Liver (tissue), 9 donors: Measurements from ENCODE around the gene LDLRAD3. TPM values are rescaled to one million over a fixed set of nuclear protein-coding genes. Genes with fewer than 3 reads are reported as not detected.
A peak's percentile ranks its signal among the peaks of the same experiment; 100 is the strongest.

Experiments
- DNase-seq: peaks from one replicate; pipeline ENCODE4 v3.0.0-alpha.2; 2017; ENCODE audit warnings: low spot score
- H3K27ac ChIP-seq, 2 donors: one replicate each; pipeline ENCODE4 v1.7.0; 2013; ENCODE audit warnings: inconsistent platforms in 2 of 2, low read length in 2 of 2, control low read depth in 1 of 2, low read depth in 1 of 2, mild to moderate bottlenecking in 1 of 2
- H3K27me3 ChIP-seq, 4 donors: one replicate each; pipeline versions ENCODE4 v1.6.1 to v1.7.0; 2013; ENCODE audit warnings: low read length in 3 of 4, inconsistent platforms in 1 of 4, mild to moderate bottlenecking in 1 of 4, moderate library complexity in 1 of 4; ENCODE audit not compliant: control insufficient read depth in 4 of 4, insufficient read depth in 4 of 4
- H3K36me3 ChIP-seq, 4 donors: one replicate each; pipeline versions ENCODE4 v1.6.1 to v1.7.0; 2013; ENCODE audit warnings: low read length in 3 of 4, mild to moderate bottlenecking in 3 of 4, low read depth in 1 of 4, moderate library complexity in 1 of 4; ENCODE audit not compliant: control insufficient read depth in 4 of 4, insufficient read depth in 3 of 4
- H3K4me1 ChIP-seq, 4 donors: one replicate each; pipeline versions ENCODE4 v1.6.1 to v1.7.0; 2013; ENCODE audit warnings: low read length in 3 of 4, mild to moderate bottlenecking in 3 of 4, moderate library complexity in 1 of 4; ENCODE audit not compliant: control insufficient read depth in 4 of 4, insufficient read depth in 4 of 4
- H3K4me3 ChIP-seq, 3 donors: one replicate each; pipeline versions ENCODE4 v1.6.1 to v1.7.0; 2013; ENCODE audit warnings: low read length in 3 of 3, control low read depth in 1 of 3, low read depth in 1 of 3, mild to moderate bottlenecking in 1 of 3
- H3K9ac ChIP-seq, 2 donors: one replicate each; pipeline ENCODE4 v1.7.0; 2013; ENCODE audit warnings: low read length in 2 of 2, mild to moderate bottlenecking in 2 of 2, moderate library complexity in 2 of 2, control low read depth in 1 of 2, low read depth in 1 of 2
- H3K9me3 ChIP-seq, 4 donors: one replicate each; pipeline versions ENCODE4 v1.6.1 to v1.7.0; 2013; ENCODE audit warnings: low read length in 3 of 4; ENCODE audit not compliant: control insufficient read depth in 4 of 4
- EGR1 ChIP-seq, 2 donors: IDR thresholded peaks; 2 replicates each; pipeline ENCODE4 v1.6.1; 2016 to 2018; ENCODE audit warnings: antibody characterized with exemption in 2 of 2, low read depth in 2 of 2
- FOXA1 ChIP-seq: IDR thresholded peaks from 2 replicates; pipeline ENCODE4 v1.6.1; 2016; ENCODE audit warnings: antibody characterized with exemption
- FOXA2 ChIP-seq: IDR thresholded peaks from 2 replicates; pipeline ENCODE4 v1.6.1; 2016; ENCODE audit warnings: antibody characterized with exemption
- HNF4A ChIP-seq, 2 donors: conservative IDR thresholded peaks; 2 replicates each; pipeline ENCODE4 v1.6.1; 2016; ENCODE audit warnings: antibody characterized with exemption in 2 of 2, mild to moderate bottlenecking in 2 of 2
- JUND ChIP-seq, 2 donors: IDR thresholded peaks; 2 replicates each; pipeline ENCODE4 v1.6.1; 2016; ENCODE audit warnings: antibody characterized with exemption in 2 of 2
- NR2F2 ChIP-seq: IDR thresholded peaks from 2 replicates; pipeline ENCODE4 v1.6.1; 2016; ENCODE audit warnings: antibody characterized with exemption
- RAD21 ChIP-seq, 2 donors: IDR thresholded peaks; 2 replicates each; pipeline ENCODE4 v1.6.1; 2016; ENCODE audit warnings: antibody characterized with exemption in 2 of 2, mild to moderate bottlenecking in 2 of 2
- SP1 ChIP-seq: IDR thresholded peaks from 2 replicates; pipeline ENCODE4 v1.6.1; 2018; ENCODE audit warnings: antibody characterized with exemption, mild to moderate bottlenecking
- TAF1 ChIP-seq: conservative IDR thresholded peaks from 2 replicates; pipeline ENCODE4 v1.6.1; 2016; ENCODE audit warnings: antibody characterized with exemption, mild to moderate bottlenecking
- YY1 ChIP-seq: IDR thresholded peaks from 2 replicates; pipeline ENCODE4 v1.6.1; 2016; ENCODE audit warnings: antibody characterized with exemption, mild to moderate bottlenecking
- WGBS: extraction: QIAGEN DNeasy Blood & Tissue Kit; methylation state at CpG from one replicate; pipeline ENCODE4 v1.1.7; 2013; 5-methylcytosine and 5-hydroxymethylcytosine counted together
- polyA plus RNA-seq, 2 donors: library from polyadenylated mRNA; stranded (reverse) in 1 of 2; unstranded in 1 of 2; fragments of 200-250 nt in 1 of 2; fragments of >200 nt in 1 of 2; fragmentation: Nextera tagmentation in 1 of 2; extraction: Ambion mirVana in 1 of 2; gene quantifications; one replicate each; pipeline versions ENCODE4 v1.2.1 to v1.2.3, GENCODE V29; 2013 to 2015
- total RNA-seq, 2 donors: library from RNA; depleted of rRNA; stranded (reverse); fragments of >200 nt; gene quantifications; one replicate each; pipeline ENCODE4 v1.2.3, GENCODE V29; 2014
- TF ChIP-seq, protein P1 (sequence below): IDR thresholded peaks from 2 replicates; pipeline ENCODE4 v1.6.1; 2016; ENCODE audit warnings: antibody characterized with exemption
- TF ChIP-seq, protein P2 (sequence below): fragments of 150-350 bp; IDR thresholded peaks from 2 replicates; pipeline ENCODE4 v1.5.1; 2017; ENCODE audit warnings: improper control_type of control experiment, low read depth, low read length; ENCODE audit not compliant: missing input control
- TF ChIP-seq, protein P3 (sequence below): IDR thresholded peaks from 2 replicates; pipeline ENCODE4 v1.6.1; 2016; ENCODE audit warnings: antibody characterized with exemption
- donor health status: healthy.
- donor health status: healthy.
- donor health status: healthy.
- donor health status: healthy.
- donor health status: healthy.

The LDLRAD3 gene
- total and polyA plus RNA-seq, 4 donors = 0.75 to 1.3 (median 0.93) TPM

DNA sequence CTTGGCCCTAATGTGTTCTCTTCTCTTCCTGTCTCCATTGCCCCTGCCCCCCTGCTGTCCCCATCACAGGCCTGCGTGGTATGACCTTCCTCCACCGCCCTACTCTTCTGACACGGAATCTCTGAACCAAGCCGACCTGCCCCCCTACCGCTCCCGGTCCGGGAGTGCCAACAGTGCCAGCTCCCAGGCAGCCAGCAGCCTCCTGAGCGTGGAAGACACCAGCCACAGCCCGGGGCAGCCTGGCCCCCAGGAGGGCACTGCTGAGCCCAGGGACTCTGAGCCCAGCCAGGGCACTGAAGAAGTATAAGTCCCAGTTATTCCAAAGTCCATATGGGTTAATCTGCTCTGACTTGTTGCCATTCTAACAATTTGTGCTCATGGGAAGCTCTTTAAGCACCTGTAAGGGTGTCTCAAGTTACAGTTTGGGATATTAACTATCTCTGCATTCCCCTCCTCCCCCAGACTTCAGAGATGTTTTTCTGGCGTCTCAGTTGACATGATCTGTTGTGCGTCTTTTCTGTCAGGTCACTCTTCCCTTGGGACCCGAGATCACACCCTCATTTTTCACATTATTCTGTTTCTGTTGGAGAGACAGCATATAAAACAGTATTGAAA is 285.3 kb downstream of the LDLRAD3 start:
- H3K4me3 ChIP-seq = no peak overlapping the region
- H3K27me3 ChIP-seq = no peaks in the 10 kb centered on the region
- H3K27ac ChIP-seq = no peak overlapping the region
- 92% methylated on average over 12 of the region's 12 CpGs for WGBS
- TF ChIP-seq HNF4A (conservative IDR thresholded peaks at IDR 0.05) = no peak
- no peak for TF ChIP-seq FOXA1
- TF ChIP-seq EGR1 (IDR thresholded peaks at IDR 0.05; ENCODE audit: low read depth in 2 of 2) = no peak
- TF ChIP-seq JUND (IDR thresholded peaks at IDR 0.05) = no peak
- TF ChIP-seq, protein P1, sequence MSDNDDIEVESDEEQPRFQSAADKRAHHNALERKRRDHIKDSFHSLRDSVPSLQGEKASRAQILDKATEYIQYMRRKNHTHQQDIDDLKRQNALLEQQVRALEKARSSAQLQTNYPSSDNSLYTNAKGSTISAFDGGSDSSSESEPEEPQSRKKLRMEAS = no peak
- no peak for TF ChIP-seq YY1
- TF ChIP-seq, protein P2, sequence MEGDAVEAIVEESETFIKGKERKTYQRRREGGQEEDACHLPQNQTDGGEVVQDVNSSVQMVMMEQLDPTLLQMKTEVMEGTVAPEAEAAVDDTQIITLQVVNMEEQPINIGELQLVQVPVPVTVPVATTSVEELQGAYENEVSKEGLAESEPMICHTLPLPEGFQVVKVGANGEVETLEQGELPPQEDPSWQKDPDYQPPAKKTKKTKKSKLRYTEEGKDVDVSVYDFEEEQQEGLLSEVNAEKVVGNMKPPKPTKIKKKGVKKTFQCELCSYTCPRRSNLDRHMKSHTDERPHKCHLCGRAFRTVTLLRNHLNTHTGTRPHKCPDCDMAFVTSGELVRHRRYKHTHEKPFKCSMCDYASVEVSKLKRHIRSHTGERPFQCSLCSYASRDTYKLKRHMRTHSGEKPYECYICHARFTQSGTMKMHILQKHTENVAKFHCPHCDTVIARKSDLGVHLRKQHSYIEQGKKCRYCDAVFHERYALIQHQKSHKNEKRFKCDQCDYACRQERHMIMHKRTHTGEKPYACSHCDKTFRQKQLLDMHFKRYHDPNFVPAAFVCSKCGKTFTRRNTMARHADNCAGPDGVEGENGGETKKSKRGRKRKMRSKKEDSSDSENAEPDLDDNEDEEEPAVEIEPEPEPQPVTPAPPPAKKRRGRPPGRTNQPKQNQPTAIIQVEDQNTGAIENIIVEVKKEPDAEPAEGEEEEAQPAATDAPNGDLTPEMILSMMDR = no peak
- TF ChIP-seq SP1 = no peak
- TF ChIP-seq NR2F2 = no peak
- no peak for TF ChIP-seq TAF1
- H3K9me3 ChIP-seq = no peaks in the 10 kb centered on the region
- H3K9ac ChIP-seq = no peak overlapping the region
- H3K36me3 ChIP-seq = no peaks in the 10 kb centered on the region
- DNase-seq = no peak
- H3K4me1 ChIP-seq = no peaks in the 10 kb centered on the region

DNA sequence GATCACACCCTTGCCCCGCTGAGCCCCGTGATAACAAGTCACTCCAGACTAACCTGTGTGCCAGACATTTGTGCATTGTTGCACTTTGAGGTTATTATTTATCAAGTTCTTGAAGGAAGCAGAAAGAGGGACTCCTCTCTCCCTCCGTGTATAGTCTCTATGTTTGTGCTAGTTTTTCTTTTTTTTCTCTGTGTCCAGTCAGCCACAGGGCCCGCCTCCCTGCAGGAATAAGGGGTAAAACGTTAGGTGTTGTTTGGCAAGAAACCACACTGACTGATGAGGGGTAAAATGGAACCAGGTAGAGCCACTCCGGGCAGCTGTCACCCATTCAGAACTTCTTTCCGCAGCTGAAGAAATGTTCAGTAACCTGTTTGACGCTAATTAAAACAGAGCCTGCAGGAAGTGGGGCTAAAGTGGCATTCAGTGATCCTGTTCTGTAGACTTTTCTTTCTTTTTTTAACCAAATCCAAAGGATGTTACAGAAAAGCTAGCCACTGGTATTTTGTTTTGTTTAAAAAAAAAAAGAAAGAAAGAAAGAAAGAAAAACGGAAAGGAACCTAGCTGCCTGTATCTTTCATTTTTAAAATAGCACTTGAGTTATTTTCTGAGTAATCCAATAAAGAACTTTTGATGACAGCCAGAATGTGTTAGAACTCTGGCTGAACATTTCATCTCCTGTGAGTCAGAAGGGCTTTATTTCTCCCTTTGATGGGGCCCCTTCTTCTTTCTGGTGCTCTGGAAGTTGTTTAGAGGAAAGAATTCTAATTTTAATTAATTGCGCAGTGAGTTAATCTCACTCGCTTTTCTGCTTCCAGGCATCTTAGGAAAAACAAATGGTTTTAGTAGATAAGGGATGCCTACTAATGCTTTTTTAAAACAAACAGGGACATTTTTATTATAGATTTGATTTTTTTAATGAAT is 287.2 kb downstream of the LDLRAD3 start:
- H3K36me3 ChIP-seq = no peaks in the 10 kb centered on the region
- TF ChIP-seq FOXA2 (no peak), NR2F2 (peak; percentile 25)
- TF ChIP-seq, protein P2 = no peak
- H3K27me3 ChIP-seq = no peaks in the 10 kb centered on the region
- H3K9ac ChIP-seq = no peak overlapping the region
- H3K9me3 ChIP-seq = no peaks in the 10 kb centered on the region
- no peak for DNase-seq
- WGBS = 72% methylated on average over 11 of the region's 11 CpGs
- H3K4me3 ChIP-seq = no peak overlapping the region
- no peaks in the 10 kb centered on the region for H3K4me1 ChIP-seq
- peak overlapping the region in 1 of 2 donors; percentile 41 for H3K27ac ChIP-seq

DNA sequence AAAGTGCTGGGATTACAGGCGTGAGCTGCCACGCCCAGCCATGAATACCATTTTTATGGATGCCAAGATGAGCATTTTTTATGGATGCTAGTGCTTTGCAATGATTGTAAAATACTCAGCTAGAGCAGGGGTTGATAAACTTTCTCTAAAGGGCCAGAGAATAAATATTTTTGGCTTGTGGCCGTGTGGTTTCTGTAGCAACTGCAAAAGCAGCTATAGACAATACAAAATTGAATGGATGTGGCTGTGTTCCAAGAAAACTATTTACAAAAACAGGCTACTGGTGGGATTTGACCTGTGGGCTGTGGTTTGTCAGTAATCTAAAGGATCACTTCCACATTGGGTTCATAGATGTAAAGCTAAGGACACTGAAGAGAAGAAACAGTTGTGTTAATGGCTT is 289.3 kb downstream of the LDLRAD3 start:
- 51% methylated on average over 3 of the region's 3 CpGs for WGBS
- Histone ChIP-seq H3K4me3 (no peak overlapping the region), H3K9ac (no peak overlapping the region), H3K9me3 (no peaks in the 10 kb centered on the region), H3K36me3 (no peaks in the 10 kb centered on the region), H3K27ac (no peak overlapping the region), H3K4me1 (no peaks in the 10 kb centered on the region), H3K27me3 (no peaks in the 10 kb centered on the region)
- TF ChIP-seq, protein P1 = no peak
- no peak for TF ChIP-seq NR2F2
- TF ChIP-seq, protein P3, sequence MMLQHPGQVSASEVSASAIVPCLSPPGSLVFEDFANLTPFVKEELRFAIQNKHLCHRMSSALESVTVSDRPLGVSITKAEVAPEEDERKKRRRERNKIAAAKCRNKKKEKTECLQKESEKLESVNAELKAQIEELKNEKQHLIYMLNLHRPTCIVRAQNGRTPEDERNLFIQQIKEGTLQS = no peak
- no peak for TF ChIP-seq YY1
- no peak for TF ChIP-seq EGR1 (IDR thresholded peaks at IDR 0.05; ENCODE audit: low read depth in 2 of 2)
- TF ChIP-seq JUND (IDR thresholded peaks at IDR 0.05) = no peak
- TF ChIP-seq TAF1 = no peak
- TF ChIP-seq RAD21 (IDR thresholded peaks at IDR 0.05) = no peak
- no peak for TF ChIP-seq FOXA2
- DNase-seq = no peak
